Stimulated activated CD4-positive, alpha-beta T cell treated with anti-CD3 and anti-CD28 coated beads, TNF-alpha, amount 100 ng/mL, for 1 hour (primary cell): ENCODE results near the gene PYGM.

ENCODE experiments used
- DNase-seq, 3 donors: peaks; one replicate each; pipeline ENCODE4 v3.0.0-alpha.2; 2020; ENCODE audit warnings: low read depth in 3 of 3, low spot score in 1 of 3

The PYGM gene

GRCh38 chr11:64754124-64754918 lies 5.5 kb downstream of the PYGM start:
- DNase-seq: no peak

GRCh38 chr11:64753380-64754123 lies 6.2 kb downstream of the PYGM start:
- no peak for DNase-seq

DNA sequence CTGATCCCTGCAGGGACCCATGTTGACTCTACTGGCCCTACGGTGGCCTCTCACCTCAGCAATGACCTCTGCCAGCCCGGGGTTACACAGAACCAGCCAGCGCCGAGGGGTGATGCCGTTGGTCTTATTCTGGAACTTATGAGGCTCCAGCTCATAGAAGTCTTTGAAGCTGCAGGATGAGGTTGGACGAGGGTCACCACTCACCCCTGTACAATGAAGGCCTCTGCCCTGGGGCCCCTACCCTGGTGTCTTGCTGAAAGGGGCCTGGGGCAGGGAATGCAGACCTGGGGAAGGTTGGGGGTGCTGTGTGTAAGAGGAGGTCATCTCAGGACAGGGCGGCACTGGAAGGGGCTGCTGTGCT lies 6.8 kb downstream of the PYGM start:
- DNase-seq: no peak

- DNase-seq: no peak
Observed at GRCh38 chr11:64752175-64752970, 7.4 kb downstream of the PYGM start.

GRCh38 chr11:64751580-64751979 lies 8.2 kb downstream of the PYGM start:
- no peak for DNase-seq

DNA sequence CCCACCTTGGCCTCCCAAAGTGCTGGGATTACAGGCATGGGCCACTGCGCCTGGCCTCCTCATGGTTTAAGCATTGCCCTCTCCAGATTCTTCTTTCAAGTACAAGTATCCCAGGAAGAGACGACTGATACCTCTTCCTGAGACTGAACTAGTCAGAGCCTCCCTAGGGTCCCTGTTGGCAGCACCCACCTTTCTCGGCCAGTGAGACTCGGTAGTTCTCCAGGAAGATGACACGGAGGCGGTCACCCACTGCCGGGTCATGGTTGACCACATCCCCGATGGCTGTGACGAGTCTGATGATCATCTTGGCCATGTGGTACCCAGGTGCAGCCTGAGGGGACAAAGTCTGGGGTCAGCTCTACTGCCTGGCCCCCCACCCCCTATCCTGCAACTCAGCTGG lies 8.6 kb downstream of the PYGM start:
- no peak for DNase-seq

- DNase-seq: no peak
Observed at GRCh38 chr11:64750361-64751054, 9.3 kb downstream of the PYGM start.

GRCh38 chr11:64747961-64748665 lies 11.7 kb downstream of the PYGM start:
- no peak for DNase-seq

GRCh38 chr11:64746486-64746885 lies 13.3 kb downstream of the PYGM start:
- no peak for DNase-seq

GRCh38 chr11:64745521-64746328 lies 14.0 kb downstream of the PYGM start:
- DNase-seq: peak in 2 of 3 donors; percentile 43 to 53

DNA sequence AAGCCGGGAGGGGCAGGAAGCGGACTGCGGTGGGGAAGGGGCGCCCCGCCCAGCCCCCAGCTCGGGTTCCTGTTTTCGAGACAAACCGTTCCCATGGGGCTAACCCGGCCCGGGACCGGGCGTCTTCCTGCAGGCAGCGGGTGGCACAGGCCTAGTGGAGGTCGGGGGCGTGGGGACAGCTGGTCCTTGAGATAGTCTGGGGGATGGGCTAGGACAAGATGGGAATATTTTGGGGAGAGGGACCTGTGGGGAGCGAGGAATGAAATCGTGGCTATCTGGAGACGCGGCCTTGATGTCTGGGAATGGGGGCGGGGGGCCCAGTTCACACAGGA lies 14.6 kb downstream of the PYGM start:
- DNase-seq: peak in 2 of 3 donors; percentile 73

DNA sequence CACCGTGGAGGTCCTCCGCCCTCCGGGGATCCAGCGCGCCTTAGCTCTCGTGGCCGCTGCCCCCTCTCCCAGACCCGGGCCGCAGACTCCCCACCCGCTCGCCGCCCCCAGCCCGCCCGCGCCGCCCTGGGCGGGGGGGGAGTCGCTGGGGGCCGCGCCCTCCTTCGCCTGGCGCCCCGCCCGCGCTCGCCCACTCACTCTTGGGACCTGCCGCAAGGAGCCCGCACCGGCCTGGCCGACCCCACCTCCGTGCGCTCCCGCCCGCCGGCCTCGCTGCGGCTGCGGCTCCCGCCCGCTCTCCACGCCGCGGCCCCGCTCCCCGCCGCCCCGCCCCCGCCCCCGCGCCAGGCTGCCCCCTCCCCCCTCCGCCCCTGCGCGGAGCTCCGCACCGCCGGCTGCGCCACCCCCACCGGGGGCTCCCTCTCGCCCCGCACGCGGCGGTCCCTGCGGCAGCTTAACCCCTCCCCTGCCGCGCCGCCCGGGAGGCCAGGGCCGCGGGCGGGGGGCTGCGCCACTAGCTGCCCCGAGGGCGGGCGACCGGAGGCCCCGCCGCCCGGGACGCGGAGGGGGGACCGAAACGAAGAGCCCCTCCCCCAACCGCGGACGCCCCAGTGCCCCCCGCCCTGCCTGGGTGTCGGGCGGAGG lies 15.1 kb downstream of the PYGM start:
- no peak for DNase-seq

DNA sequence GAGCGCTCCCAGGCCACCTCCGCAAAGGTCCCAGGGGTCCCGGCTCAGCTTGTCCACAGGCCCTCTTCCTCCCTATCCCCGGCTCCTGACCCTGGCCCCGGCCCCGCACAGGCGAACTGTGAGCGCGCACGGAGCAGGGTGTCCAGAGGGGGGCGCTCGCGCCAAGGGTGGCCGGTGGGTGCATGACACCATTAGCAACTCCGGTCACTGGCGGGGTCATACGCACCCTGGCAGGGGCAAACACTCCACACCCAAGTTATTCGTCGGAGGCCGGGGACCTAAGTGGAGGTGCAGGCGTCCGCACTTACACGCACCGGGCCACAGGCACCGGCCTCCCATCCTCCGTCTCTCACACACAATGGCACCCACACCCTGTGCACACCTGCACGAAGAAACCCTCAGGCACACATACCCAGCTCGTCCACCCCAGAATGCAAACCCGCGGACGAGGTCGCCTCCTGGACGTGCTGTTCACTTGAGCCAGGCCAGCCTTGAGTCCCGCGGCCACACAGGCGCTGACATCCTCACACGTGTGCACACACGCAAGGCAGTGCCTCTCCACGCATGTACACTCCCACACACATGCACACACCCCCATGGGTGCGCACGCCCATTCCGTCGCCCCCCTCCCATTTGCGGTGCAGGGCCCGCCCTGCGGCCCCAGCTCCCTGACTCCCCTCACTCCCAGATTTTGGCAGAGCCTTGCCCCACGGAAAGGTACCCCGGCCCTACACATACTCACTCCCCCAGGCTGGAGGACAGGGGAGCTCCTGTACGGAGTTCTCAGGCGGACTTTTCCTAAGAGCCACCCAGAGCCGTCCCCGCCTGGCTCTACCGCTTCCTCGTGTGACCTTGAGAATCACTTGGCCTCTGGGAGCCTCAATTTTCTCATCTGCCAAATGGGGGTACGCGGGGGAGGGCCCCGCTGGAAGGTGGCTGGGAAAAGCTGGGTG lies 15.9 kb downstream of the PYGM start, which contains the start of gene RASGRP2:
TSS of gene RASGRP2 (minus strand) at position 552 of the 953 bp plus-strand sequence. CDS start 1,276 bp downstream, outside the sequence.
- peak; percentile 56 to 75 (median 70) for DNase-seq

DNA sequence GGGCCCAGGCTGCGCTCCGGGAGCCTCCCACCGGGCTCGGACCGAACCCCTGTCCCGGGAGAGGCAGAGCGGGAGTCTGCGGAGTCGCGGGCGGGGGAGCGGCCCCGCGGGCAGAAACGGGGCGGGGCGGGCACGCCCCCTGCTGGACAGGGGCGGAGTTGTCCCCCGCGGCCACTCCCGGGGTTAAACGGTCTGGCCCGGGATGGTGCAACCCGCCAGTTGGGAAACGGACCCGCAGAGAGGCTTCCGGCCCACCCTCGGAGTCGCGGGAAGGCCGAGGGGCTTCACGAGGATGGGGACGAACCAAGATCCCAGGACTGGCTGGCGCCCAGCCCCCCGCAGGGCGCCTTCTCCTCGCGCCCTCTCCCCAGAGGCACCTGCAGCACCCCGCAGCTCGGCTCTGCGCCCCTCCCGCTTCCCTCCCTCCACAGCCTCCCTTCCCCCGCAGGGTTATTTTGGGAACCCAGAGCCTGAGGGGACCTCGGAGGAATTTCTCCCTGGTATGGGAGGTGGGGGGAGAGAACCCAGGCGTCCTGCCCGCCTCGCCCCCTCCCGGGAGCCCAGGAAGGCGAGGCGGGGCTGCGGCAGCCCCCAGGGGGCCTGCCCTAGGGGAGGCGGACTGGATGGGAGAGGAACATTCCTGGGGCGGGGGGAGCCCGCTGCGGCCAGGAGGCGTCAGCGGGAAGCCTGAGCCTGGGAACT lies 16.7 kb downstream of the PYGM start:
- DNase-seq: peak; percentile 34 to 76 (median 60)

DNA sequence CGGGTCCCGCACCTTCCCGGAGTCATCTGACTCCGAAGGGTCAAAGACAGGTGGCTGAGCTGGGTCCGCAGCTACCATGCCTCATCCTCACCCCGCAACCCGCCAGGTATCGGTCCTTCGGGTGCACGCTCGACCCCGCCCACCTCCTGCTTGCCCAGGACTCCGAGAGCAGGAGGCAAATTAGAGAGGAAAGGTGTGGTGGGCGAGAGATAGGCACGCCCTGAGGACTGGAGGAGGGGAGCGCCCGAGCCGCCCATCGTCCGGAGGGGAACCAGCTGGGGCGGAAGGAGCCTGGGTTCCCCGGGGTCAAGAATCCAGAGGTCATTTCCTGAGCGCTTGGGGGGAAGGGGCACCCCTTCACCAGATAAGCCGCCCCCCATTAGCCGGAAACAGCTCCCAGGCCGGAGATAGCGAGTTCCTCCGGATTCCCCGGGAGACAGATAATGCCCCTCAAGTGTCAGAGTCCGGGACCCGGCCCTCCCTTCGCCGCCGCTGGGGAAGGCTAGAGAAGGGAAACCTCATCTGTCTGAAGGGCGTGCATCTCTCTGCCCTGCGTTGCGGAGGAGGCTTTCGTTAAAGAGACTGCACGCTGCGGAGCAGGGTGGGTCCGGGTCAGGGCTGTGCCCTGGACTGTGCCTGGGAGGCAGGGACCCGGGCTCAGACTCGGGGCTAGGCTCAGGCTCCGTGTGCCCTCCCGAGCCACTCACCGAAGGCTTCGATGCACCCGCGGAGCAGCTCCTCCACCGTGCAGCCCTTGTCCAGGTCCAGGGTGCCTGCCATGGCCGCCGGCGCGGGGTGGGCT lies 17.5 kb downstream of the PYGM start:
- no peak for DNase-seq

GRCh38 chr11:64741375-64742086 lies 18.2 kb downstream of the PYGM start:
- no peak for DNase-seq
